ENCODE data around the gene IDUA.

- TF ChIP-seq, protein P1, sequence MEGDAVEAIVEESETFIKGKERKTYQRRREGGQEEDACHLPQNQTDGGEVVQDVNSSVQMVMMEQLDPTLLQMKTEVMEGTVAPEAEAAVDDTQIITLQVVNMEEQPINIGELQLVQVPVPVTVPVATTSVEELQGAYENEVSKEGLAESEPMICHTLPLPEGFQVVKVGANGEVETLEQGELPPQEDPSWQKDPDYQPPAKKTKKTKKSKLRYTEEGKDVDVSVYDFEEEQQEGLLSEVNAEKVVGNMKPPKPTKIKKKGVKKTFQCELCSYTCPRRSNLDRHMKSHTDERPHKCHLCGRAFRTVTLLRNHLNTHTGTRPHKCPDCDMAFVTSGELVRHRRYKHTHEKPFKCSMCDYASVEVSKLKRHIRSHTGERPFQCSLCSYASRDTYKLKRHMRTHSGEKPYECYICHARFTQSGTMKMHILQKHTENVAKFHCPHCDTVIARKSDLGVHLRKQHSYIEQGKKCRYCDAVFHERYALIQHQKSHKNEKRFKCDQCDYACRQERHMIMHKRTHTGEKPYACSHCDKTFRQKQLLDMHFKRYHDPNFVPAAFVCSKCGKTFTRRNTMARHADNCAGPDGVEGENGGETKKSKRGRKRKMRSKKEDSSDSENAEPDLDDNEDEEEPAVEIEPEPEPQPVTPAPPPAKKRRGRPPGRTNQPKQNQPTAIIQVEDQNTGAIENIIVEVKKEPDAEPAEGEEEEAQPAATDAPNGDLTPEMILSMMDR (IDR thresholded peaks at IDR 0.05), result no peak
- TF ChIP-seq POLR2A (IDR thresholded peaks at IDR 0.05), result no peak
These were observed 58.4 kb downstream of the IDUA start for GRCh38 chr4:1045193-1045594.
